HCT116 (cell line): ENCODE data around the gene CDCA3. TPM values are rescaled to one million over a fixed set of nuclear protein-coding genes. Genes with fewer than 3 reads are reported as not detected.
"Not testable (repeated sequence)": the region's sequence is repeated elsewhere in the genome, so short reads cannot be mapped to it uniquely, and the experiment has no call there.

Experiments used
- ATAC-seq: fragments of 200-7000 bp; cut with Tn5 transposase; 2 replicates; pipeline ENCODE4 v1.9.1; 2020; ENCODE audit warnings: mild to moderate bottlenecking, moderate library complexity
- BruUV-seq: library from RNA; stranded (reverse); fragments of 400-500 nt; replicated peaks from 2 replicates; lab custom pipeline; 2021; lab: Mats Ljungman, UMichigan
- CTCF ChIA-PET: fragments of 300-600 bp; sonication (Branson Sonifier 250); formaldehyde crosslinking; loops from one replicate; lab custom pipeline; 2021; ENCODE audit warnings: antibody characterized with exemption; lab: Charles Lee
- POLR2A ChIA-PET: fragments of 300-600, 350-600 bp; sonication (Branson Sonifier 250); formaldehyde crosslinking; loops from one replicate; lab custom pipeline; 2021; ENCODE audit warnings: antibody characterized with exemption; lab: Charles Lee
- RAD21 ChIA-PET, 2 experiments: fragments of 300-600 bp; sonication (Branson Sonifier 250); formaldehyde crosslinking; loops; one replicate each; lab custom pipeline; 2023; ENCODE audit warnings: low total read pairs in 2 of 2; ENCODE audit not compliant: uncharacterized antibody in 2 of 2, unreplicated experiment in 2 of 2, low non-redundant PET in 1 of 2; lab: Charles Lee
- DNase-seq: peaks from one replicate; pipeline ENCODE4 v3.0.0-alpha.2; 2010; ENCODE audit warnings: low read depth, low spot score
- H2AFZ ChIP-seq: fragments of 200-600 bp; shearing (Covaris generic), sonication (generic); 2 replicates; pipeline ENCODE4 v1.6.1; 2017; ENCODE audit warnings: low read depth, mixed run types, mixed read lengths, antibody characterized with exemption, low read length; ENCODE audit not compliant: poor library complexity, severe bottlenecking
- H3K27ac ChIP-seq: 2 replicates; pipeline ENCODE4 v1.5.1; 2012; ENCODE audit warnings: low read depth, low read length
- H3K27me3 ChIP-seq: fragments of 200-600 bp; sonication (generic); 2 replicates; pipeline ENCODE4 v1.6.1; 2016; ENCODE audit warnings: mixed run types, low read length, mixed read lengths; ENCODE audit not compliant: insufficient read depth
- H3K36me3 ChIP-seq, 2 experiments: fragments of 200-500 bp in 1 of 2; fragments of 200-600 bp in 1 of 2; sonication (Bioruptor generic) in 1 of 2; sonication (generic) in 1 of 2; 2 replicates each; pipeline versions ENCODE4 v1.5.1 to v1.6.1; 2014 to 2016; ENCODE audit warnings: low read length in 2 of 2, inconsistent platforms in 1 of 2, mixed read lengths in 1 of 2, mixed run types in 1 of 2; ENCODE audit not compliant: insufficient read depth in 2 of 2, control insufficient read depth in 1 of 2
- H3K4me1 ChIP-seq, 2 experiments: fragments of 200-600 bp in 1 of 2; sonication (generic) in 1 of 2; 2 replicates each; pipeline versions ENCODE4 v1.5.1 to v1.6.1; 2012 to 2017; ENCODE audit warnings: low read length in 2 of 2, inconsistent platforms in 1 of 2, mild to moderate bottlenecking in 1 of 2, mixed read lengths in 1 of 2, mixed run types in 1 of 2, moderate library complexity in 1 of 2; ENCODE audit not compliant: insufficient read depth in 2 of 2, control insufficient read depth in 1 of 2
- H3K4me2 ChIP-seq: fragments of 200-600 bp; sonication (generic); 2 replicates; pipeline ENCODE4 v1.6.1; 2017; ENCODE audit warnings: mixed run types, low read length, mixed read lengths
- H3K4me3 ChIP-seq, 2 experiments: fragments of 200-600 bp in 1 of 2; sonication (generic) in 1 of 2; replicated peaks in 1 of 2; 2 replicates each; pipeline ENCODE4 v1.5.1; 2011 to 2016; ENCODE audit warnings: low read length in 2 of 2, control low read depth in 1 of 2, low read depth in 1 of 2, mild to moderate bottlenecking in 1 of 2, mixed read lengths in 1 of 2, mixed run types in 1 of 2
- H3K79me2 ChIP-seq: fragments of 200-600 bp; sonication (generic); 2 replicates; pipeline ENCODE4 v1.6.1; 2017; ENCODE audit warnings: mild to moderate bottlenecking, mixed run types, low read length, moderate library complexity, mixed read lengths; ENCODE audit not compliant: insufficient read depth
- H3K9ac ChIP-seq: fragments of 200-600 bp; sonication (generic); 2 replicates; pipeline ENCODE4 v1.6.1; 2016; ENCODE audit warnings: low read length, mixed read lengths
- H3K9me2 ChIP-seq: fragments of 200-600 bp; sonication (generic), shearing (Covaris generic); 2 replicates; pipeline ENCODE4 v1.6.1; 2017; ENCODE audit warnings: mixed run types, mild to moderate bottlenecking, moderate library complexity; ENCODE audit not compliant: insufficient read depth
- H3K9me3 ChIP-seq, 2 experiments: fragments of 200-500 bp in 1 of 2; fragments of 200-600 bp in 1 of 2; sonication (Bioruptor generic) in 1 of 2; sonication (generic) in 1 of 2; 2 replicates each; pipeline ENCODE4 v1.6.1; 2014 to 2017; ENCODE audit warnings: low read length in 2 of 2, mixed read lengths in 2 of 2, inconsistent platforms in 1 of 2, low read depth in 1 of 2, mild to moderate bottlenecking in 1 of 2, mixed run types in 1 of 2, moderate library complexity in 1 of 2; ENCODE audit not compliant: control insufficient read depth in 1 of 2, insufficient read depth in 1 of 2
- H4K20me1 ChIP-seq: fragments of 200-600 bp; sonication (generic), shearing (Covaris generic); 2 replicates; pipeline ENCODE4 v1.6.1; 2017; ENCODE audit warnings: mixed run types, mild to moderate bottlenecking, moderate library complexity; ENCODE audit not compliant: insufficient read depth
- CEBPB ChIP-seq: IDR thresholded peaks from 2 replicates; pipeline ENCODE4 v1.6.1; 2012; ENCODE audit warnings: low read depth
- ELF1 ChIP-seq: IDR thresholded peaks from 2 replicates; pipeline ENCODE4 v1.6.1; 2012; ENCODE audit warnings: low read depth, borderline replicate concordance
- FOSL1 ChIP-seq: IDR thresholded peaks from 2 replicates; pipeline ENCODE4 v1.6.1; 2012; ENCODE audit warnings: low read depth
- intact Hi-C: fragments of 100-400 bp; cut with micrococcal nuclease; formaldehyde crosslinking; loops from 2 replicates; pipeline ENCODE4 v1.10.0; 2022
- total RNA-seq: library from RNA; stranded (reverse); gene quantifications from one replicate; pipeline ENCODE4 v1.2.1, GENCODE V29; 2021; ENCODE audit not compliant: unreplicated experiment
- TF ChIP-seq, protein P1 (sequence below), 3 experiments: fragments of 200-600 bp in 1 of 3; sonication (generic) in 1 of 3; IDR thresholded peaks in 2 of 3; conservative IDR thresholded peaks in 1 of 3; 2 replicates each; pipeline ENCODE4 v1.5.1; 2012 to 2017; ENCODE audit warnings: low read depth in 2 of 3, low read length in 2 of 3, antibody characterized with exemption in 1 of 3, borderline replicate concordance in 1 of 3, control low read depth in 1 of 3, mild to moderate bottlenecking in 1 of 3, mixed read lengths in 1 of 3, mixed run types in 1 of 3, moderate library complexity in 1 of 3; ENCODE audit not compliant: insufficient read depth in 1 of 3
- TF ChIP-seq, protein P2 (sequence below): IDR thresholded peaks from 2 replicates; pipeline ENCODE4 v1.6.1; 2012; ENCODE audit warnings: low read depth

CDCA3 gene
- total RNA-seq, 1 experiment from 2014 or later, result 63.0 TPM

DNA sequence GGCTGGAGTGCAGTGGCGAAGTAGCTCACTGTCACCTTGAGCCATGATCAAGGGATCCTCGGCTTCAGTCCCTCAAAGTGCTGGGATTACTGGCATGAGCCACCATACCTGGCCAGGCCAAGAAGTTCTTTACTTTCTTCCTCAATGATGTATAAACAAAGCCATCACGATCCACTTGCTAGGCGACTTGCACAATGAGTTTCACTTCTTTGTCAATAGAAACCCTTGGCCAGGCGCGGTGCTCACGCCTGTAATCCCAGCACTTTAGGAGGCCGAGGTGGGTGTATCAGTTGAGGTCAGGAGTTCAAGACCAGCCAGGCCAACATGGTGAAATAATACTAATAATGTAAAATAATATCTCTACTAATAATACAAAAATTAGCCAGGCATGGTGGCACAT, 36.4 kb upstream of the CDCA3 start:
- Histone ChIP-seq H3K27ac (no peak overlapping the region), H3K9me2 (no peaks in the 10 kb centered on the region), H3K9me3 (no peaks in the 10 kb centered on the region), H4K20me1 (no peaks in the 10 kb centered on the region), H3K27me3 (no peaks in the 10 kb centered on the region), H2AFZ (no peak overlapping the region), H3K4me3 (no peak overlapping the region), H3K79me2 (no peaks in the 10 kb centered on the region), H3K4me1 (peaks cover 12 to 18% of the 10 kb centered on the region in 2 experiments), H3K4me2 (no peak overlapping the region), H3K36me3 (peaks cover 0 to 4% of the 10 kb centered on the region in 2 experiments; a peak in 2 of 4 replicates), H3K9ac (no peak overlapping the region)
- ChIA-PET RAD21 (no interaction called here), POLR2A (interaction anchor here (0.8 kb wide), 1 partner anchor 15 kb away, joined by 3 read pairs; the partner anchor contains the start of gene SPSB2), CTCF (no interaction called here)
- BruUV-seq, result no TSS peak
- TF ChIP-seq FOSL1, result no peak
- no peak for TF ChIP-seq CEBPB
- TF ChIP-seq ELF1, result no peak
- TF ChIP-seq, protein P1, sequence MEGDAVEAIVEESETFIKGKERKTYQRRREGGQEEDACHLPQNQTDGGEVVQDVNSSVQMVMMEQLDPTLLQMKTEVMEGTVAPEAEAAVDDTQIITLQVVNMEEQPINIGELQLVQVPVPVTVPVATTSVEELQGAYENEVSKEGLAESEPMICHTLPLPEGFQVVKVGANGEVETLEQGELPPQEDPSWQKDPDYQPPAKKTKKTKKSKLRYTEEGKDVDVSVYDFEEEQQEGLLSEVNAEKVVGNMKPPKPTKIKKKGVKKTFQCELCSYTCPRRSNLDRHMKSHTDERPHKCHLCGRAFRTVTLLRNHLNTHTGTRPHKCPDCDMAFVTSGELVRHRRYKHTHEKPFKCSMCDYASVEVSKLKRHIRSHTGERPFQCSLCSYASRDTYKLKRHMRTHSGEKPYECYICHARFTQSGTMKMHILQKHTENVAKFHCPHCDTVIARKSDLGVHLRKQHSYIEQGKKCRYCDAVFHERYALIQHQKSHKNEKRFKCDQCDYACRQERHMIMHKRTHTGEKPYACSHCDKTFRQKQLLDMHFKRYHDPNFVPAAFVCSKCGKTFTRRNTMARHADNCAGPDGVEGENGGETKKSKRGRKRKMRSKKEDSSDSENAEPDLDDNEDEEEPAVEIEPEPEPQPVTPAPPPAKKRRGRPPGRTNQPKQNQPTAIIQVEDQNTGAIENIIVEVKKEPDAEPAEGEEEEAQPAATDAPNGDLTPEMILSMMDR (IDR thresholded peaks at IDR 0.05 in 2 of 3, conservative IDR thresholded peaks at IDR 0.05 in 1 of 3; ENCODE audit: borderline replicate concordance in 1 of 3, insufficient read depth in 1 of 3, low read depth in 2 of 3, low read length in 2 of 3), result no peak
- TF ChIP-seq, protein P2, sequence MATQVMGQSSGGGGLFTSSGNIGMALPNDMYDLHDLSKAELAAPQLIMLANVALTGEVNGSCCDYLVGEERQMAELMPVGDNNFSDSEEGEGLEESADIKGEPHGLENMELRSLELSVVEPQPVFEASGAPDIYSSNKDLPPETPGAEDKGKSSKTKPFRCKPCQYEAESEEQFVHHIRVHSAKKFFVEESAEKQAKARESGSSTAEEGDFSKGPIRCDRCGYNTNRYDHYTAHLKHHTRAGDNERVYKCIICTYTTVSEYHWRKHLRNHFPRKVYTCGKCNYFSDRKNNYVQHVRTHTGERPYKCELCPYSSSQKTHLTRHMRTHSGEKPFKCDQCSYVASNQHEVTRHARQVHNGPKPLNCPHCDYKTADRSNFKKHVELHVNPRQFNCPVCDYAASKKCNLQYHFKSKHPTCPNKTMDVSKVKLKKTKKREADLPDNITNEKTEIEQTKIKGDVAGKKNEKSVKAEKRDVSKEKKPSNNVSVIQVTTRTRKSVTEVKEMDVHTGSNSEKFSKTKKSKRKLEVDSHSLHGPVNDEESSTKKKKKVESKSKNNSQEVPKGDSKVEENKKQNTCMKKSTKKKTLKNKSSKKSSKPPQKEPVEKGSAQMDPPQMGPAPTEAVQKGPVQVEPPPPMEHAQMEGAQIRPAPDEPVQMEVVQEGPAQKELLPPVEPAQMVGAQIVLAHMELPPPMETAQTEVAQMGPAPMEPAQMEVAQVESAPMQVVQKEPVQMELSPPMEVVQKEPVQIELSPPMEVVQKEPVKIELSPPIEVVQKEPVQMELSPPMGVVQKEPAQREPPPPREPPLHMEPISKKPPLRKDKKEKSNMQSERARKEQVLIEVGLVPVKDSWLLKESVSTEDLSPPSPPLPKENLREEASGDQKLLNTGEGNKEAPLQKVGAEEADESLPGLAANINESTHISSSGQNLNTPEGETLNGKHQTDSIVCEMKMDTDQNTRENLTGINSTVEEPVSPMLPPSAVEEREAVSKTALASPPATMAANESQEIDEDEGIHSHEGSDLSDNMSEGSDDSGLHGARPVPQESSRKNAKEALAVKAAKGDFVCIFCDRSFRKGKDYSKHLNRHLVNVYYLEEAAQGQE, result no peak
- DNase-seq, result no peak
- intact Hi-C loops, result no loop called here
- ATAC-seq, result no peak

DNA sequence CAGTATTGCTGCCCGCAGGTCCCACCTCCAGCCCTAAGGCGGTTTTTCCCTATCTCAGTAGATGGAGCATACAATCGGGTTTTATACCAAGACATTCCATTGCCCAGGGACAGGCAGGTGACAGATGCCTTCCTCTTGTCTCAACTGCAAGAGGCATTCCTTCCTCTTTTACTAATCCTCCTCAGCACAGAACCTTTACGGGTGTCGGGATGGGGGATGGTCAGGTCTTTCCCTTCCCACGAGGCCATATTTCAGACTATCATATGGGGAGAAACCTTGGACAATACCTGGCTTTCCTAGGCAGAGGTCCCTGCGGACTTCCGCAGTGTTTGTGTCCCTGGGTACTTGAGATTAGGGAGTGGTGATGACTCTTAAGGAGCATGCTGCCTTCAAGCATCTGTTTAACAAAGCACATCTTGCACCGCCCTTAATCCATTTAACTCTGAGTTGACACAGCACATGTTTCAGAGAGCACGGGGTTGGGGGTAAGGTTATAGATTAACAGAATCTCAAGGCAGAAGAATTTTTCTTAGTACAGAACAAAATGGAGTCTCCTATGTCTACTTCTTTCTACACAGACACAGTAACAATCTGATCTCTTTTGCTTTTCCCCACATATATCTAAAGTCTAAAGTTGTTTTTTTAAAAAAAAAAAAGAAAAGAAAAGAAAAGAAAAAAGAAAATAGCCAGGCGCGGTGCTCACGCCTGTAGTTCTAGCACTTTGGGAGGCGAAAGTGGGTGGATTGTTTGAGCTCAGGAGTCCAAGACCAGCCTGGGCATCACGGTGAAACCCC, 35.3 kb upstream of the CDCA3 start:
- H3K4me3 ChIP-seq, ATAC-seq, H3K9me2 ChIP-seq, DNase-seq, intact Hi-C loops, H3K36me3 ChIP-seq, RAD21 ChIA-PET, H4K20me1 ChIP-seq, H3K9ac ChIP-seq, BruUV-seq, H3K79me2 ChIP-seq, H3K9me3 ChIP-seq, H3K4me2 ChIP-seq, H3K27me3 ChIP-seq, CTCF ChIA-PET, H3K27ac ChIP-seq, H2AFZ ChIP-seq: not testable (repeated sequence)
- peaks cover 9 to 11% of the 10 kb centered on the region in 2 experiments for H3K4me1 ChIP-seq
- POLR2A ChIA-PET, result interaction anchor here (0.8 kb wide), 1 partner anchor 14 kb away, joined by 3 read pairs; the partner anchor contains the start of gene SPSB2
